Gastroesophageal sphincter (tissue), 3 donors: ENCODE data around the gene MACROD2.

Source experiments
- CTCF ChIP-seq, 4 experiments: fragments of 200-600 bp in 2 of 4; fragments of 450-650 bp in 2 of 4; sonication (generic) in 1 of 4; IDR thresholded peaks; one replicate each; pipeline ENCODE4 v1.5.1; 2017 to 2019; ENCODE audit warnings: antibody characterized with exemption in 4 of 4, mild to moderate bottlenecking in 2 of 4, moderate library complexity in 2 of 4
- EP300 ChIP-seq: sonication (generic); formaldehyde crosslinking; IDR thresholded peaks from one replicate; pipeline ENCODE4 v1.6.1; 2017; ENCODE audit warnings: antibody characterized with exemption, mild to moderate bottlenecking
- POLR2A ChIP-seq, 2 donors: fragments of 450-650 bp; IDR thresholded peaks; one replicate each; pipeline ENCODE4 v1.6.1; 2017; ENCODE audit warnings: antibody characterized with exemption in 2 of 2, mild to moderate bottlenecking in 2 of 2, moderate library complexity in 1 of 2
- POLR2AphosphoS5 ChIP-seq: sonication (generic); formaldehyde crosslinking; IDR thresholded peaks from one replicate; pipeline ENCODE4 v1.6.1; 2017; ENCODE audit warnings: antibody characterized with exemption

DNA sequence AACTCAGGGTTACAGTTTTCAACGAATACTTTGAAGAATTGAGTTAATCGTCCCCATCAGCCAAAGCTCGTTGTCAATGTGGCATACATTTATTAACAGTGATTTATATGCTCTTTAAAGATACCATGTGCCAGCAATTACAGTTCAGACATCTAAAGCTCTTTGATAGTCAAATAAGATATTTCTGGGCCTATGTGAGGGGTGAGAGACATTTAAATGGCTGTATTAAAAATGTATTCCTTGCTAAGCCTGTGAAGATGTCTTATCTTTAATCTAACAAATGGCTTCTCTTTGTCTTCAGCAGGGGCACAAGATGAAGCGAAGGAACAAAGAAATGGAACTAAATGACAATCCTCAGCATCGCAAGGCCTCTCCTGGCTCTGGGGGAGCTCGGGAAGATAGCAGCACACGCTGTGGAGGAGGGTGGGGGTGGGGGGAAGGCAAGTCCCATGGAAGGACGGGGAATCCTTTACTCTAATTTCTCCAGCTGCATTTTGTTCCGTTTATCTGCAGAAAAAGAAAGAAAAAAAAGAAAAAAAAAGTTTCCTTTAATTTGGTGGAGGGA lies 2054.3 kb downstream of the MACROD2 start:
- TF ChIP-seq CTCF (IDR thresholded peaks at IDR 0.05) (no peak), POLR2A (IDR thresholded peaks at IDR 0.05) (no peak), EP300 (no peak), POLR2AphosphoS5 (no peak)
